Right ventricle myocardium superior (tissue), 1 donor: ENCODE measurements around the gene ATXN3L. TPM values are rescaled to one million over a fixed set of nuclear protein-coding genes. Genes with fewer than 3 reads are reported as not detected.

Source experiments
- ATAC-seq: fragments of 200-7000 bp; cut with Tn5 transposase; one replicate; pipeline ENCODE4 v1.9.1; 2020; ENCODE audit warnings: mild to moderate bottlenecking; ENCODE audit not compliant: poor library complexity
- DNase-seq: peaks from one replicate; pipeline ENCODE4 v3.0.0-alpha.2; 2020
- intact Hi-C: fragments of 100-400 bp; cut with DNase I; formaldehyde crosslinking; loops from one replicate; pipeline ENCODE4 v1.11.2; 2022
- long read RNA-seq: library from polyadenylated mRNA; unstranded; transcript quantifications from one replicate; pipeline ENCODE4 v2.0.0, GENCODE V29; 2021
- total RNA-seq: library from RNA; stranded (reverse); fragmentation: NEBNext Ultra II Directional; extraction: Animal tissue kit (Norgen Biotek cat#: 25700); gene quantifications from one replicate; pipeline ENCODE4 v1.2.1, GENCODE V29; 2021
- donor health status: DM: no; HTN: yes; CAD: no; lungs with severe emphysema.

ATXN3L gene
- not detected for total RNA-seq
- long read RNA-seq, result 0 reads

DNA sequence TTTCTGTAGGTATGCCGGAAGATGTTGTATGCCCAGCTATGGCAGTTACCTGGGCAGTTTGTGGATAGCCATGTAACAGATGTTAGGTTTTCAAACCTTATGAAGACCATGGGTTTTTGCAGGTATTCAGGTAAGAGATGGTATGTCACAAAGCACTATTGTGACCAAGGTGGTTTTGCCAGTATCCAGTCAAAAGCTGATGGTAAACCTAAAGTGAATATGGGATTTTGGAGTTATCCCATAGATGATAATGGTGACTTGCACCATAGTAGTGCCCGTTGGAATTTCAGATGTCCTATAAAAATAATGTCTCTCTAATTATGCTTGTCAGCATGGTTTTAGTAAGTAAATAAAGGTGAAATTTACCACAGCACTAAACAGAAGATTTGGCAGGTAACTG lies at the start of gene ATXN3L:
TSS of gene ATXN3L (minus strand) at position 101 of the 400 bp plus-strand sequence. CDS start 119 bp downstream, outside the sequence.
- no peak for ATAC-seq
- intact Hi-C loops, result no loop called here

DNA sequence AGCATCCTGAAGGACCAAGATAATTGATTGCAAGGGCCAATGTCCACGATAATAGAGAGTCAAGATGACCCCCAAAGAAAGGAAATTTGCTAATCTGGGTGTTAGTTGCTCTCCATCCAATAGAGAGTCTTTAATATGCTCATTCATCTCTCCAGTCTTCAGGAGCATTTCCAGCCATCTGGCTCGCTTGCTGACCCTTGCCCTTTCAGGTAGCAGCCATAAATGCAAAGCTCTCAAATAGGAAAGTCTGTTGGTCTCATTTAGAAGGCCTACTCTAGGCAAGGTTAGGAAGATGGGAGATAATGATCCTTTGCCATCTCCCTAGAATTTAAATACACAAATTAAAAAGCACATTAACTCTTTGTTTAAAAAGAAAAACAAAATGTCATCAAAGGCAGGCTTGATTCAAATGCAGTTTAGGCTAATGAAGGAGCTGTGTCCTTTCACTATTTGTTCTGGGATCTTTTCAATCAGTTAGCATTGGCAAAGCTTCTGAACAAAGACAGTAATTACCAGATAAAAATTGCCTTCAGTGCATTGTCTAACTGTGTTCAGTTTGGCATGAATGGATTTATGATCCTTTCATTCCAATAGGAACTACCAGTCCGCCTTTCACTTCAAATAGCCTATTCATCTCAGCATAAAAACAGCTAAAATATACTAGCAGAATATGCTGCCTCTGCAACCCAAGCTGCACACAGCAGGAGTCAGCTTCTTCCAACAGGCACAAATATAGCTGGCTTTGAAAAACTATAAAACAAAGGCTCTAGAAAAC lies 49.6 kb upstream of the ATXN3L start:
- ATAC-seq (no peak), DNase-seq (no peak)
- intact Hi-C loops, result no loop called here

More for the DNA sequence above, at the start of gene ATXN3L:
- DNase-seq, result no peak

DNA sequence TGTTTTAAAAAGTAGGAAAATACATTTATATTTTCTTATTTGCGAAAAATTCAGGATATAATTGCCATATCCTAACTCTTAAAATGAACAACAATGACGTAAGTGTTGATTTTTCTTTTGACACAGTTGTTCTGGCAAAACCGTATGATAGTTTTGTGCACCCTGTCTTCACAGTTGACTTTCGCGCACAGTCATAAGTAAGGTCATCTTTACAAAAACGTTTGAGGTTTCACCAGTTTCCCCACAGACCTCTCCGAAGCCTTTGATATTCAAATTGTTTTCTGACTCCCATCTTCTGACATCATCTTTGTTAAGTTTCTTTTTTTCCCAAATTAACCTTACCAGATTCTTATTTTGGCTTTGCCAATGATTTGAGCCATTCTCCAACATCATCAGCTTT lies 48.1 kb upstream of the ATXN3L start:
- no peak for ATAC-seq

DNA sequence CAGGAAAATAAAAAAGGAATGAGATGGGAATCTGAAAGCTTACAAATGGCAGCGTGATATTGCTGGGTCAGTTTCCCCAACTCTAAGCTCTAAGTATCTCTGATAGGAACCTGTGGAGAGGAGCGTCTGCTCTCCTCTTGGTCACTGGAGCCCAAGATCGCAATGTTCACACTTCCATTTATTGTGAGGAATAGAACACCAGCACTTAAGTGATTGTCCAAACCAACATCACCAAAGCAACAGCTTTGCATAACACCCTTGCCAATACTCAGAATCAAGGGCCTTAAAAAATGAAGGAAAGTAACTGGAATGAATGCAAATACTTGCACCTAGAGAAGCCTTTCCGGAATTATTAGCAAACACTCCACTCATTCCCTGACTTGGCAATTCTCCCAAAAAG lies 46.8 kb upstream of the ATXN3L start:
- DNase-seq, result no peak
- intact Hi-C loops, result no loop called here
- no peak for ATAC-seq

More for the DNA sequence above, 48.1 kb upstream of the ATXN3L start:
- intact Hi-C loops, result no loop called here
- no peak for DNase-seq

DNA sequence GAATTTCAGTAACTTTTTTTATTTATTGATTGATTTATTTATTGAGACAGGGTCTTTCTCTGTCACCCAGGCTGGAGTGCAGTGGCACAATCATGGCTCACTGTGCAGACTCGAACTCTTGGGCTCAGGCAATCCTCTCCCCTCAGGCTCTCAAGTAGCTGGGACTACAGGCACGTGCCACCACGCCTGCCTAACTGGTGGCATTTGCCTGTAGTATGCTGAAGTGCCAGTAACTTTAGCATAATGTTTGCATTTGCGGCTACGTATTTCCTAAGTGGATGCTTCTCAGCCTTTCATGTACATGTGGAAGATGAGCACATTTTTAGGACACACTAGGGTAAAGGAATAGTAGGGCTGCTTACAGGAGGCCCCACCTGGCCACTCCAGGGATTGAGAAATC lies 45.3 kb upstream of the ATXN3L start:
- DNase-seq (no peak), ATAC-seq (no peak)
- intact Hi-C loops, result no loop called here

DNA sequence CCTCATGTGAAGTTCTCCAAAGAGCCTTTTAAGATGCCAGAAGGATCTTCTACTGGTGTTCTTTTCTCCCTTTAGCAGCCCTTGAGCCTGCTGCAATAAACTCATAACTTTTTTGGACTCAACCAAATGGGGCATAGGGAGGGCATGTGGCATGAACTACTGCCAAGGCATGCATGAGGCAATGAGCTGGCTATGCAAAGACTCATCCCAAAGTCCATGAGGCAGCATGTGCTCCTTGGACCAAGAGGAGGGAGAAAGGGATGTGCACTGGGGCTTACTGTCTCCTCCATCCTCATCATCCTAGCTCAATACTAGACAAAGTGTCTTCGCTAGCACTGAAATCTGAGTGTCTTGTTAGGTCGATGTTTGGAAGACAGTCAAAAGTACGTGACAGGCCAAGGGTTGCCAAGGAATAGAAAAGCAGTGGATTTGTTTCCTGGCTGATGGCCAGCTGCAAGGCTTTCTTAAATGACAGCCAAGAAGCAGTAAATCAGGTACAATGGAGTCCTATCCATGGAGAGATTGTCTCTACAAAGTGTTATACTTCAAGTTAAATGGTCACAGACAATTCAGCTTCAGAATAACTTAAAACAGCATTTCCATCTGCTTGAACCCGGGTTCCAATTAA lies 44.5 kb upstream of the ATXN3L start:
- intact Hi-C loops, result no loop called here
- no peak for DNase-seq
- ATAC-seq, result no peak

DNA sequence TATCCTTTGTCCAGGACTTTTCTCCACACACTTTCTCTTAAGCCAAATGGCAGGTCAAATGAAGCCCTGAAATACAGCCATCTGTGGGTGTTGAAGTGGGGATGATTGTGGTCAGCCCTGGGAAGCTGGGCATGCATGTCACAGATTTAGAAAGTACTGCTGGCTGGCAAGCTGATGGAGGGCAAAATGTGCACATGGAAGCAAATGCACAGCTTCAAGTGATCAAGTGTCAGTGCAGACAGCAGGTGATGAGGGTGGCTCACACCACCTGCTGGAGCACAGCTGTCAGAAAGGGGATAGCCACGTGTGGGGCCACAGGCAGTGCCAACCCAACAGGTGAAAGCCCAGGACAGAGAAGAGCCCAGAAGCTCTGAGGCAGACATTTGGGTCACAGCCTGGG lies 40.3 kb upstream of the ATXN3L start:
- intact Hi-C loops, result no loop called here
- ATAC-seq (peak; percentile 94), DNase-seq (peak; percentile 48)

DNA sequence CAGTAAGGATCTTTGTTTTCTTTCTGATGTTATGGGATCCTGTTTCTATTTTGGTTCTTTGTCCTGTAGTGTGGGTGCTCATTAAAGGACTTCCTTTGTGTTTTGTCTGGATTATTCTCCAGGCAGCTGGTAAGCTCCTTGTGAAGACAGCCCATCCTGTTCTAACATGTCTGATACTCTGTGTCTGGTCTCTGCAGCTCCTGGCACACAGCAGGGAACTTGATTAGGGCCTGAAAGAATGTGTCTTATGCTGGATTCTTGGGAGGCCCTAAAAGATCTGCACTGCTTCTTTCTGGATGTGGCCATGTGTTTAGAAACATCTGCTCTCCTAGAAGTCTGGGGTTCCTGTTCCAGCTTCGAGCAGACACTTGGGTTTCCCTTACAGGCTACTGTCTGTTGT lies 38.1 kb upstream of the ATXN3L start:
- intact Hi-C loops, result no loop called here
- DNase-seq (no peak), ATAC-seq (no peak)

DNA sequence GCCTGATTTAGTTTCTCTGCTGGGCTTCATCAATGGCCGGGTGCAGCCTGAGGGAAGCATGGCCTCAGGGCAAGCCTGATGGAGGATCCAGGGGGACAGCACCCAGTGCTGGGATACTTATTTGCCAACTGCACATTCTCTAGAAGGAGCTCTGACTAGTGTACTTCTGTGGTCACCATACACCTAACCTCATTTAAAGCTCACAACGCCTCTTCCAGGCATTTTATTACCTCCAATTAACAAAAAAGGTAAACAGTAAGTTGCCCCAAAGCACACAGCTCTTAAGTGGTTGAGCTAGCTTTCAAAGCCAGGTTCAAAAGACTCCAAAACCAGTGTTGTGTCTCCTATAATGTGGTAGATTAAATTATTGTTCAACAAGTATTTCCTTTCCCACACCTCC lies 26.8 kb upstream of the ATXN3L start:
- intact Hi-C loops, result no loop called here
- ATAC-seq (no peak), DNase-seq (no peak)

DNA sequence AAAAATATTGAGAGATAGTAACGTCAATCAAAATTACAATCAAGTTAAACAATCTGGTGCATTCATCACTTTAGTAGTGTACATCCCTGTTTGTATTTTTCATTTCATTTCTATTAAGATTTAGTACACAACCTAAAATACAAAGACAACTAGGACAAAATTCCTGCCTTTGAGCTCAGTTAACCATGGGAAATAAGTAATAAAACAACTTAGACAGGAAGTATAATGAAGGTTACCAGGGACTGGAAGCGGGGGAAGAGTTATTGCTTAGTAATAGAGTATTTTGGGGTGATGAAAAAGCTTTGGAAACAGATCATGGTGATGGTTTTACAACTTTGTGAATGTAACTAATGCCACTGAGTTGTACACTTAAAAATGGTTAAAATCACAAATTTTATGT lies 25.6 kb upstream of the ATXN3L start:
- DNase-seq (no peak), ATAC-seq (no peak)
- intact Hi-C loops, result no loop called here

DNA sequence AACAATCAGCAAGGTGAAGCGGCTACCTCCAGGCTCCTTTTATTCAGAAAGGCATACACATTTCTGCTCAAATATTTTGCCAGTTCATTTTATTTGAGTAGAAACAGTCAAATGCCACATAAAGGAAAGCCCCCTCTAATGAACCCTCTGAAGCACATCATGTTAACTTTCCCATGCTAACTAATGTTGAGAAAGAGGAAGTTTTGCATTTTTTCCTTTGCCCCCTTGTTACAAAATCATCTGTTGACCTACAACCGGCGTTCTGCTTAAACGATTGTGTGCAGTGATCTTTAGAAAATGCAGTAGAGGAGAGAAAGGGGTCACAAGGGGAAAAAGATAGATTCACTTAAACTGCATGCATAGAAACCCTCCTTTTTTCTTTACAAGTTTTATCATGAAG lies 25.2 kb upstream of the ATXN3L start:
- intact Hi-C loops, result no loop called here
- DNase-seq, result no peak
- ATAC-seq, result no peak

DNA sequence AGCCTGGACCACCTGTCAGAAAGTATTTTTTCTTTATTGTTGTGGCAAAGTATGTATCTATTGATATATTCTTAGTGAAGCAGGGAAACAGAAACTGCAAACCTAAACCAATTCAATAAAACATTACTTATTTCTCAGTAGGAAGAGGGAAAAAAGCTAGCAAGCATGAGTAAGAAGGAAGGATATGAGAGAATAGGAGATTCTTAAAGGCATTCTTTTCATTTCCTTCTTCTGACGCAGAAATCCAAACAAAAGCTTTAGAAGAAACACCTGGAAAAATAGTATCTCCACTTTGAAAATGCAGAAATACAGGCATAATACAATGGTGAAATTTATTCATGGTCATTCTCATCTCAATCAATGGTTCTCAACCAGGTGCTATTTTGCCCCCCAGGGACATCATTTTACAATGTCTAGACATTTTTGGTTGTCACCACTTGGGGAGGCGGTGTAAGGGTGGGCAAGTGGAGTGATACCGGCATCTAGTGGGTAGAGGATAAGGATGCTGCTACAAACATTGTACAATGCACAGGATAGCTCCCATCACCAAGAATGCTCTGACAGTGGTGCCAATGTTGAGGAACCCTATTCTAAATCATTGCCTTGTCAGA lies 21.7 kb upstream of the ATXN3L start:
- ATAC-seq, result no peak
- intact Hi-C loops, result no loop called here
- no peak for DNase-seq

DNA sequence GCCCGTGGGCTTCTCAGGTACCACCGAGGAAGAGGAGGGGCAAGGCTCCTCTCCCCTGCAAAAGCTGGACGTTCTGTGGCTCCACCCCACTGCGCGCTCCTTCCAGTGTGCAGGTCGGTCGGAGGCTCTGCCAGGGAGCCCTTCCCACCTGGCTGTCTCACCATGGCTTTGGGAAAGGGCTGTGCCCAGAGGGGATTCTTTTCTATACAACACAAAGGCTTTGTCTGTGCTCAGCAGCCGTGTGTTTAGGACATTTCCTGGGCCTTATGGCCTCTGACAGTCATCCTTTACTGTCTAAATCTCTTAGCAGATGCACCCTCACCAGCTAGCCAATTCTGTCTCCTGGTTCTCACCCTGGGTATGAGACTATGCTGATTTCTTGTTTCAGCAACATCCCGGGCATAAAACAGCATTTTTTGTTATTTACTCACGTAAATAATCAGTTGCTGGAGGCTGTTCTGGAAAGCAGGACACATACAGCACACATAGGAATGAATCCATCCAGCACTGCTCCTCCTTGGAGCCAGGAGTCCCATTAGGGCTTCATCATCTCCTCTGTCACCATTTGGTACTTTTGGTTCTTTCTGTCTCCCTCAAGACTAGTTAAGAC lies 20.4 kb upstream of the ATXN3L start:
- intact Hi-C loops, result no loop called here
- DNase-seq (no peak), ATAC-seq (no peak)

DNA sequence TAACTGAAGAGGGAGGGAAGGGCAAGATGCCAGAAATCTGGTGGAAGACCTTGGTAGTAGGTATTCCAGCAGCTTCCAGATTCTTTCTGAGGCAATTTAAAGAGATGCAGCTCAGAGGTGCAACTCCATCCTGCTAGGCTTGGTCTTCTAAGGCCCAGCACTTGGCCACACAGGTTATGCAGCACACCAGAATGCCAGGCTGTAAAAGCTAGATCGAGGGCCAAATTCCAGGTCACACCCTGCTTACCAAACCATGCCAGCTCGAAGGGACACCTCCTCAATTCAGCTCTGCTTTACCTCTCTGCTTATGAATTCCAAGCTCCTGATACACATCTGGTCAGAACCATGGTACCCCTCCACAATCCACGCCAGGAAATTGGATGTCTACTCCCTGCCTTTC lies 19.8 kb upstream of the ATXN3L start:
- intact Hi-C loops, result no loop called here
- DNase-seq (no peak), ATAC-seq (no peak)

DNA sequence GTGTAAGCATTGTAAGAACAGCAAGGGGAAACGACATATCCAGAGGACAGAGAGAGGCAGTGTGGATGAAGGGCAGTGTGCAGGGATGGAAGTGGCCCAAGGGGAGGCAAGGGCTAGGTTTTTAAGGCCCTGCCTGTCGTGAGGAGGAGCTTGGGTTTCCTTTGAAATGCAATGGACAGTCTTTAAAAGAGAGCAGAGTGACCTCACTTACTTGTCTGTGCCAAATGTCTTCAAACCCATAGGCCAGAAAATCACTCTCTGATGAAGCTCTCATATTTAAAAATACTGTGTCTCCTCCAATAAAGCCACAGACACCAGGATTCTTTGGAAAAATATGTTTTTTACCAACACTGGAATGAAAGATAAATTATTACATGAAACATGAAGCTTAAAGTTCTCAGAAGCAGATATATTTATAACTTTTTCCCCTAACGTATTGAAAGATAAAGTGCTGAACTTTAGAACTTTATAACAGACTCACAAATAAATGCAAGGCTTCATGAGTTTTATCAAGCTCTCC lies 19.2 kb upstream of the ATXN3L start:
- no peak for DNase-seq
- ATAC-seq, result no peak
- intact Hi-C loops, result no loop called here

DNA sequence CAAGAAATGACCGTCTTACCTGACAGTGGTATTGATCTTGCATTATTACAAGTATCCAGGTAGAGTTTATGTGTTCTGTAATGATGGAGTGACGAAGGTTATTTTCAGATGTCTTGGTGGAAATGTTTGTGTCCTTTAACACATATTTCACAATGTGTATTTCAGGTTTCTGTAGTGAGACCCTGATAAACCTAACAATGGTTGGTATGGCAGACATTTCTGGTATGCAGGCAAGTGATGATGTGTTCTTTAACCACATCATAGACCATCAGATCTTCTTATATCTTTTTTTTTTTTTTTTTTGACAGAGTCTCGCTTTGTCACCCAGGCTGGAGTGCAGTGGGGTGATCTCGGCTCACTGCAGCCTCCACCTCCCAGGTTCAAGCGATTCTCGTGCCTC lies 14.6 kb upstream of the ATXN3L start:
- ATAC-seq, result no peak
- DNase-seq, result no peak
- intact Hi-C loops, result no loop called here

DNA sequence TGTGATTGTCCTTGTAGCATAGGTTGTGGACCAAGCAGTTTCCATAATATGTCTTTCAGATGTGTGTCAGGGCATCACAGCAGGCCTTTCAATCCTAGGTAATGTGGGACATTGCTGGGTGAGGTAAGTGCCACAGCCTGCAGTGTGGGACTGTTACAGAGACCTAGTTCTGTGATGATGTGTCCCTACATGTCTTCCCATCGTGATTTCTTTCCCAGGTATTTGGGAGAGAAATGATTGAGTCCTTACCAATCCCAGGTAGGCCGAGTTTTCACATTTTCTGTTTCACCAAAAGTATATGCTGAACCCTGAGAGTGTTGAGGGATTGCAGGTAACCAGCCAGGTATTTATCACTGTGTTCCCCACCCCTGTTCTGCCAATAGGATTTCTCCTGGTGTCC lies 10.6 kb upstream of the ATXN3L start:
- DNase-seq (no peak), ATAC-seq (no peak)
- intact Hi-C loops, result no loop called here

DNA sequence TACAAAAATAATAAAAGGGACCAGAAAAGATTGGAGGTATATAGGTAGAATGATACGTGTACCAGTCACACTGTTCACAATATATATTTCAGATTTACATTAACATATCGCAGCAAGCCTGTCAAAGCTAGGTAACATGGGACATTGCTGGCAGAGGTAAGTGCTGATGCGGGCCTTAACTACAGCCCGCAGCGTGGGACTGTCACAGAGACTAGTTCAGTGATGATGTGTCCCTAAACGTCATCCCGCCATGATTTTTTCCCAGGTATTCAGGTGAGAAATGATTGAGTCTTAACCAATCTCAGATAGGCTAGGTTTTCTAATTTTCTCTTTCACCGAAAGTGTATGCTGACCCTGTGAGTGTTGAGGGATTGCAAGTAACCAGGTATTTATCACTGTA lies 7.8 kb upstream of the ATXN3L start:
- intact Hi-C loops, result no loop called here
- DNase-seq (no peak), ATAC-seq (no peak)

DNA sequence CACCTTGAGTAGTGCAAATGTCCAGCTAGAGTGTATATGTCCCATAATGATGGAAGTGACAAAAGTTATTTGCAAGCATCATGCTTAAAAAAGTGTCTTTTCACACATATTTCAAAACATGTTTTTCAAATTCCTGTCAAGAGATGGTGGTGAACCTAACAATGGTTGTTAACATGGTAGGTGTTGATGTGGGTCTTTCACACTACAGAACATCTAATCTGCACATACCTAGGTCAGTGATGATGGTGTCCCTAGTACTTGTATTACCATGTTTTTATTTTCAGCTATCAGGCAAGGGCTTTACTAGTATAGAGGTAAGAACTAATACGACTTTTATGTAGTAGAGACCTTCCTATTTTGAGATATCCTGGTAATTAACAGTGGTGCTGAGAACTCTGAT lies 3.4 kb upstream of the ATXN3L start:
- intact Hi-C loops, result no loop called here

DNA sequence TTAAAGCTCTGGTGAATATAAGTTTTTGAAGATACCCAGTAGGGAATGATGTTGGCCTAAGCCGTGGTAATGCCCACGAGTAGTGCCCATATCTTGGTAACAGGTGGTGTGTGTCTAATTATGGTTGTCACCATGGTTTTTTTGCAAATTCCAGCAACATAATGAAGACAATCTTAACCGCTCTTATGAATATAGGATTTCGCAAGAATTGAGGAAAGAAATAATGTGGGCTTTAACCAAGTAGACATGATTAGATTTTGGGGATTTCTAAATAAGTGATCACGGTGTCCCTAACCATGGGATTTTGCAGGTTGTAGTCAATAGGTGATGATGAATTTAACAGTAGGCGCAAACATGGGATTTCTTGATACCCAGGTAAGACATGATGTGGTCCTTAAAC lies 2.5 kb downstream of the ATXN3L start:
- intact Hi-C loops, result no loop called here
- no peak for DNase-seq
- no peak for ATAC-seq

More for the DNA sequence above, 3.4 kb upstream of the ATXN3L start:
- DNase-seq (no peak), ATAC-seq (no peak)
